Measurements from ENCODE around the gene FBXL4.

- TF ChIP-seq CTCF (IDR thresholded peaks at IDR 0.05), result no peak
- no peak for TF ChIP-seq POLR2A (IDR thresholded peaks at IDR 0.05)
Observed at GRCh38 chr6:98942263-98942803, 5.4 kb downstream of the FBXL4 start.

All from lower leg skin (tissue), 3 donors.